Superior temporal gyrus (tissue), 1 donor: ENCODE data around the gene HOXB6.

ENCODE experiments used
- DNase-seq: peaks from one replicate; pipeline ENCODE4 v3.0.0-alpha.2; 2016; ENCODE audit errors: extremely low spot score

HOXB6 gene

DNA sequence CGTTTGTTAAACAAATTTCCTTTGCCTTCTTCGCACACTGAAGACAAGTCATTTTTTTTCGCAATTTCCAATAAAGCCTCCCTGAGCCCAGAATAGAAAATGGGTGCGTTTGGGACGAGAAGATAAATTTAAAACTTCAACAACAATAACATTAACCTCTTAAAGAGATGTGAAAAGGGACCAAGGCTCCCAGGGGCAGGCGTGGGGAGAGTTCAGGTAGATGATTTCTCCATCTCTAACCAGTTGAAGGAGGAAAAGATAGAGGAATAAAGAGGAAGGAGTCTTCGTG lies 25.4 kb downstream of the HOXB6 start:
- DNase-seq = no peak

DNA sequence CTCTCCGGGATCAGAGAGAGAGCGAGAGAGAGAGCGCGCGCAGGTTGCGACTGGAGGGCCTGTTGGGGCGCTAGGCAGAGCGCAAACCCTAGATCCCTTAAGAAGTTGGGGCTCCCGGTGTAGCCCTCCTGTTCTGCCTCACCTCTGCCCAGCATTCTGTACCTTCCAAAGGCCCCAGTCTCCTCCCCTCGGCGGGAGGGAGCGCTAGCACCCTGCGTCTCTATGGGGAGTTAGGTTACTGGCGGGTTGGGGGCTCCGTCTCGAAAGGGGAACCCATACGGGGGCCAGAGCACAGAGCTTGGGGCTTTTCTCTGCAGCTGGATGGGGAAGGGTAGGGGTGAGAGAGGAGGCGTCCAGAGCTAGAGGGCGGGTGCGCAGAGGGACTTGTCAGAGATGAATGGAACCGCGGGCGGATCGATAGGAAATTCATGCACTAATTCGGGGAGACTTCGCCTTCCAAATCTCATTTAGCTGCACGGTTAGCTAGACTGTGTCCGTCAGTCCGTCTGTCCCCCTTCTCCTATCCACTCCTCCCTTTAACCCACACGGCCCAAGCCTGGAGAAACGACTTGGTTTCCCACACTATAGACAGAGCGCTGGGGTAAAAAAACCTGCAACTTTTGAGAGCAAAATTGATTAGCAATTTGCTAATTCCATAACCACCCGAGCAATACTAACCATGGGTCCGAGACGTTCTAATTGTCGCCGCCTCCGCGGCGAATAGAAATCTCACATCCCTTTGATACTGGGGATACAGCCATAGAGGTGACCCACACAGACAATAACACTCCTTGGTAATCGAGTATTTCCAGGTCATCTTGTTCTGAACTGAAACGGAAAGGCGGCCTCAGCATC lies 25.9 kb downstream of the HOXB6 start:
- no peak for DNase-seq

DNA sequence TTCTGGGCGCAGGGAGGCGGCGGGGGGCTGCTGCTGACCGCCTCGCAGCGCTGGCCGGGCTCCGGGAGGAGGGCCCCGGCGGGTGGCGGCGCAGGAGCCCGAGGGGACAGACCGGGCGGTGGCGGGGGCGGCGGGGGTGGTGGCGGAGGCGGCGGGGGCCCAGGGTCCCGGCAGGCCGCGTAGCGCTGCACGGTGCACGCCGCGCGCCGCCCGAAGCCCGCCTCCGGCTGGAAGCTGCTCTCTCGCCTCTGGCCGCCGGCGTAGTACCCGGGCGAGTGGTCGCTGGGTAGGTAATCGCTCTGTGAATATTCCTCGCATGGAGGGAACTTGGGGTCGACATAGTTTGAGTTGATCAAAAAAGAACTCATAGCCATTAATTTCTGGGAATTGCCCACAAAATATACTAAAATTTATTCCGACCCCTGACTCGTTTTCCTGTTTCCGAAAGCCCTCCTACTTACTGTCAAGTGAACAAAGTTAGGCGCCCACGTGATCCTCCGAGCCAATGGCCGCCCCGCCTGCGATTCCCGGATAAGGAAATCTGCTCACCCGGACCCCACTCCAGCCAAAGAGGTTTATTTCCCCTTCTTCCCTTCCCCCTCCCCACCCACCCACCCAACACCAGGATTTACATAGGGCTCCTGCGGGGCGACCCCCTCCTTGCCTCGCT lies 26.7 kb downstream of the HOXB6 start, which contains the start of gene HOXB4:
TSS of gene HOXB4 (minus strand) at position 405 of the 670 bp plus-strand sequence. CDS start at position 374, 31 bp downstream.
- no peak for DNase-seq

- DNase-seq = no peak
Measured at GRCh38 chr17:48577330-48577945, 27.3 kb downstream of the HOXB6 start.

DNA sequence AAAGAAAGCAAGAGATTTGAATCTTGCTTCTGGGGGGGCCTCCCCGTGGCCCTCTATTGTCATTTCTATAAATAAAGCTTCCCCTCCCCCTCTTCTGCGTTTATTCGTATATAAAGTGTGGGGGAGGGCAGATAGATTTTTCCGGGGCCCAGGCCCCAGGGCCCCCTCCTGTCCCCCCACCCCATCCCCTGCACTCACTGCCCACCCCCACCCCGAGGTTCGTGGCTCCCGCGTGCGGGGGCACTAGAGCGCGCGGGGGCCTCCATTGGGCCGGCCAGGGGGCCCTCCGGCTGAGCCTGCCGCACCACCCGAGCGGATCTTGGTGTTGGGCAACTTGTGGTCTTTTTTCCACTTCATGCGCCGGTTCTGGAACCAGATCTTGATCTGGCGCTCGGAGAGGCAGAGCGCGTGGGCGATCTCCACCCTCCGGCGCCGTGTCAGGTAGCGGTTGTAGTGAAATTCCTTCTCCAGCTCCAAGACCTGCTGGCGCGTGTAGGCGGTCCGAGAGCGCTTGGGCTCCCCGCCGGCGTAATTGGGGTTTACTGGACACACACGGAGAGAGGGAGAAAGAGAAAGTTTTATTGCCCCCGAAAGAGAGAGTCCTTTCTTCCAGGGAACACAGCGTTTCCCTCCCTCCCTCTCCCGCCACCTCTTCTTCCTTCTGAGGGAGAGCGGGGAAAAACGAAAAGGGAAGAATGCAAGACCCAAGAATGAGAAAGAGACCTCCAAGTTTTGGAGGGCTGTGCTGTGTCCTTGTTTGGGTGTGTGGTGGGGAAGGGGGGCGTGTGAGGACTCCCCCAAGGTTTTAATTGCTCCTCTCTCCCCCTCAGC lies 28.1 kb downstream of the HOXB6 start:
- no peak for DNase-seq

DNA sequence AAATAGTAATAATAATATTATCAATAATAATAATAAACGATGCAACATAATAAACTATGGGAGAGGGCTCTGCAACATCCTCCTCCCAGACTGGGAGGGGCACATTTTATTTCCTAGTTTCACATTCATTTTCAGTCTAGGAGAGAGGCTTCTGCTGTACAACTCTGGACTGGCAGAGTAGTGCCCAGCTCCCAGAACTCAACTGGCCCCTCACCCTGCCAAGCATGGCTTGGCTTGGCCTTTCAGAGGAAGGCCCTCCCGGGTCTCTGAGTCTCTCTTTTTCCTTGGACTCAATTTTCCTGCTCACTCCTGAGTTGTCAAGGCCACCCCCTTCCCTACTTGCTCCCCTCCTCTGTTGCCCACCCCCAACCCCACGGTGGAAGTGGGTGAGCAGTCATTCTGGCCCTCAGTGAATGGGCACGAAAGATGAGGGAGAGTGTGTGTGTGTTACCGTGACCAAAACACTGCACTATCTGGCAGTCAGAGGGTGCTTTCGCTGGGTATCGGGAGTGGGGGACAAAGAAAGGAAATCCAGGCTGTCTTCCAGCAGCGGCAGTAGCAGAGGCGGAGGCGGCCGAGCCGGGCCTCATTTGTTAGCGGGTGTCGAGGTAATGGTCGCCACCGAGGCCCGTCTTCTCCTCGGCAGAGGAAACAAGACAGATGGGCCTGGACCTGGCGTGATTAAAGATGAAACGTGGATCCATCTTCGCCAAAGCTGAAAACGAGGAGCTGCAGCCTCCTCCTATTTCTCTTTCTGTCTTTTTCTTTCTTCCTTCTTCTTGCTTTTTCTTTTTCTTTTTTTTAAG lies 28.9 kb downstream of the HOXB6 start:
- no peak for DNase-seq

DNA sequence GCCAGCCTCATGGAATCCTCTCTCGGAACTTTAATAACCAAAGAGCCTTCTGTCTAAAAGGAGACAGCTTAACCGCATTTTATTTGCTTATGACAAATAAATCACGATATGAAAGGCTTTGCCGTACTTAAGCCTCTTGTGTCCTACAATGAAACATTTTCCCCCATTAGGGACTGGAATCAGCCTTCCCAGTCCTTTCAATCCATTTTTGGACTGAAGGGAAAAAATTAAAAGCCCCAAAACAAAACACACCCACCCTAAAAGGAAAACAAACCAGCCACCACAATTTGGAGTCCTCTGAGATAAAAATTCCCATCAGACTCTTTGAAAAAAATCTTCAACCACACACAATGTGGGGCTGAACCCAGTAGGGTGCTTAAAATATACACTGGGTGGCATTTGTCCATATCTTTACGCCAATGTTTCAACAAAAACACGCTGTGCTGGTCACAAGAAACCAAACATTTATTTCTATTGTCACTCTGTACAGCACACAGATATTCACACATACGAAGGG lies 29.7 kb downstream of the HOXB6 start:
- DNase-seq = no peak

GRCh38 chr17:48574505-48575065 lies 30.2 kb downstream of the HOXB6 start:
- no peak for DNase-seq

DNA sequence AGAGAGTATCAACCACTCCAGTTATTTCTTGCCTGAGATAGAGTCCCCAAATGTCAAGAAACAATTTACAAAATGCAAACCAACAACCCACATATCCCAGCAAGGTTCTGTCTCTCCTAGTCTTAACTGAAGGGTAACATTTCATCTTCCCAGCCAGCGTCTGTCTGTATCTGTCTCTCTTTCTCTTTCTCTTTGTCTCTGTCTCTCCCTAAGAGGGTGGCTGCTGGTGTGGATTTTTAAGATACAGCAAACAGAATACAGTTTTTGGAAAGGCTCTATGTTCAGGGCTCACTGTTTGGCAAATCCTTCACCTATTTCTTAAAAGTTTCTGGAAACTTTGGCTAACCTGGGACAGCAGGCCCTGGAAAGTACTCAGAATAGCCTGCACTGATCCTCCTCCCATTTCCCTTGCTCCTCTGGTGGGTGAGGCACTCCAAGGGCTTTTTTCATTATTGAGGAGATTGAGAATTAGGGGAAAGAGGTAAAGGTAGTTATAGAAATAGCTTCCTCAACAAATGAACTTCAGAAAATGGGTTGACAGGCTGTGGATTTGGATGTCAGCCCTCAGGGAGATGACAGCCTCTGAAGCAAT lies 32.9 kb downstream of the HOXB6 start:
- no peak for DNase-seq

GRCh38 chr17:48571024-48571818 lies 33.6 kb downstream of the HOXB6 start:
- no peak for DNase-seq

DNA sequence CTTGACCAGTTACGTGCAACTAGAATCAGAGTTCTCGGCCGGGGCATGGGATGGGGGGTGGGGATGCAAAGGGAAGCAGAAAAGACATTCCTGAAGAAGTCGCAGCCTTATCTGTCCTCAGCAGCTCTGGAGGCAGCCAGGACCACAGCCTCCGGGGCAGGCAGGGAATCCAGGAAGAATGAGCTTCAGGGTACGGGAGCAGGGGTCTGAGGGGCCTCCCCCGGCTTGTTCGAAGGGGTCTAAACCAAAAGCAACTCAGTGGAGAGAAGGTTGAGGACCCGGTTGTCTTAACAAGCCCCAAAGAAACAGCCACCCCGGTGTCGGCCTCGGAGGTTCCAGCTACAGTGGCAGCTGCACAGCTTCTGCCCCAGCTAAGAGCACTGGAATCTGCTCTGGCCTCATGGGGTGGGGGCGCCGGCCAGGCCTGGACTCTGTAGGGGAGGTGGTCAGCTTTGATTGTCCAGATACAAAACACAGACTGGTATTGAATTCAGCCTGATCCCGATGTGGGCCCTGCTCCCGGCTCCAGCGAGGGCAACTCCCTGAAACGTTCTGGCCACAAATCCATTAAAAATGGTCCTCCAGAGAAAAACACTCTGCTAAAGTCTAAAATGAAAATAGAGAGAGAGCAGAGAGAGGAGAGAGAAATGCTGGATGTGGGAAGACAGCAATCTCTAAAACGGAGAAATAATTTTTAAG lies 34.3 kb downstream of the HOXB6 start:
- no peak for DNase-seq

DNA sequence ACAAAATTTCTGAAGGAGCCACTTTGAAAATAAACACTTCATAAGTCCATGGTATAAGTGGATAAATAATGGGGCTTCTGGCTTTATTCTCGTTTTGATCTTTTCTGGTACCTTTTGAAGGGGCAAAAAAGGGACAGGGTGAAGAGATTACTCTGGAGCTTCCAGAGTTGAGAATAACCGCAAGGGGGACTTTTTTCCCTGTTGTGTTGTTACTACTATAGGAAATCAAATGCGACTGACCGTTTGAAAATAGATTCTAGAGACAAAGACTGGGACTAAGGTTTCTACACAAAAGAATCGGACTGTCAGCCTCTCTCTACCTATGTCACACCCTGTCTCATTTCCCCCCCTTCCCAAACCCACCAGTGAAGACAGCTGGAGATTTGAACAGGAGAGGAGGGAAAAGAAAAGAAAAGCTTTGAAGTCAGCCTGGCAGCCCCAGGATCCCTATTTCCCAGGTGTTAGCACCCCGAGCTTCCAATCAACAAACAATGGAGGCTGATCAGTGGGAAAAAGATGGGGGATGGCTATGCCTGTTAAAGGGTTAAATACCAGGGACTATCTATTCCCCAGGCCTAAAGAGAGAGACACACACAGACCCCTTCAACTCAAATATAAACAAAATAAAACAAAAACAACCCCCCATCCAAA lies 35.0 kb downstream of the HOXB6 start:
- no peak for DNase-seq

GRCh38 chr17:48569240-48569582 lies 35.6 kb downstream of the HOXB6 start:
- DNase-seq = no peak

- DNase-seq = no peak
Measured at GRCh38 chr17:48568499-48569239, 36.1 kb downstream of the HOXB6 start.

GRCh38 chr17:48567646-48568354 lies 37.0 kb downstream of the HOXB6 start:
- no peak for DNase-seq

DNA sequence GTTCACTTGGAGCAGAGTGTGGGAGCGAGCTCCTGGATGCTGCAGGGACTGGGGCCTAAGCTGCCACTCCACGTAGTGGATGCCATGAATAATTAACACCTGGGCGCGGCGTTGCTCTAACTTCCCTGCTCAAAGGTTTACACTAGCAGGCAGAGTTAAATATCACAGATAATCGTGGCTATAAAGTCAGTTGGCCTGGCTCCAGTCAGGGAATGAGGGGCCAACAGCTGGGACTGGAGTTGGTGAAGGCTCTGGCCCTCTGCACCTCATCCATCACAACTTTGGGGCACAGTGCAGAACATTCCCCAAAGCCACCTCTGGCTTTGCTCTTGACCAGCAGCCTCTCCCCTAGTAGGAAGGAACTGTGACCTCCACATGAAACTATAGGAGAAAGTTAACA lies 37.6 kb downstream of the HOXB6 start:
- no peak for DNase-seq

DNA sequence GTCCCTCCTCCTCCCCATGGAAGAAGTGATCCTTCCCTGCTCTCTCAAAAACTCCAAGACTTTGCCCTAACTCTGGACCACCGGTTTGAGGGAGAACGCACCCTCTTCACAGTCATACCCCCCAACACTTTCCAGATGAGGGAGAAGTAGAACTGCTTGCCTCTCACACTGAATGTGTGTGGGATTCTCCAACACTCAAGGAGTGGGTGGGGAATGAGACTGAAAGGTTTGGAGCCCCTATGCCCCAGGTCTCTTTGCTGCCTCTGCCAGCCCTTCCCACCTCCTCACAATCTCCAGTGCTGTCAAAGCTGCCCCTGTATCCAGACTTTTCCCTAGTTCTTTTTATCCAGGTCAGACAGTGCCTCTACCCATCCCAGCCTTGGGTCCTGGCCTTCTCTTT lies 38.1 kb downstream of the HOXB6 start:
- DNase-seq = no peak
